HS-27A (cell line): ENCODE data around the gene CFHR5.

ENCODE experiments used
- DNase-seq: peaks from one replicate; pipeline ENCODE4 v3.0.0-alpha.2; 2012; ENCODE audit warnings: low read depth, missing footprints

CFHR5 gene

GRCh38 chr1:197017558-197018146, 40.3 kb downstream of the CFHR5 start:
- no peak for DNase-seq

GRCh38 chr1:197021716-197022115, 44.4 kb downstream of the CFHR5 start:
- no peak for DNase-seq

- DNase-seq: no peak
Measured at GRCh38 chr1:197024460-197024859, 47.1 kb downstream of the CFHR5 start.

GRCh38 chr1:197027359-197027758, 50.0 kb downstream of the CFHR5 start:
- DNase-seq: no peak

GRCh38 chr1:197029749-197030148, 52.4 kb downstream of the CFHR5 start:
- DNase-seq: no peak

GRCh38 chr1:197034631-197035339, 57.4 kb downstream of the CFHR5 start:
- peak; percentile 57 for DNase-seq

GRCh38 chr1:197036861-197037260, 59.5 kb downstream of the CFHR5 start:
- DNase-seq: no peak

GRCh38 chr1:197041486-197042353, 64.4 kb downstream of the CFHR5 start:
- DNase-seq: no peak

GRCh38 chr1:197042676-197043341, 65.5 kb downstream of the CFHR5 start:
- DNase-seq: no peak

GRCh38 chr1:197049100-197049499, 71.7 kb downstream of the CFHR5 start:
- DNase-seq: no peak
